Measurements from ENCODE around the gene SAV1. TPM values are rescaled to one million over a fixed set of nuclear protein-coding genes. Genes with fewer than 3 reads are reported as not detected.

The SAV1 gene
- total and polyA plus RNA-seq, 7 donors: 10.9 to 38.2 (median 32.0) TPM

DNA sequence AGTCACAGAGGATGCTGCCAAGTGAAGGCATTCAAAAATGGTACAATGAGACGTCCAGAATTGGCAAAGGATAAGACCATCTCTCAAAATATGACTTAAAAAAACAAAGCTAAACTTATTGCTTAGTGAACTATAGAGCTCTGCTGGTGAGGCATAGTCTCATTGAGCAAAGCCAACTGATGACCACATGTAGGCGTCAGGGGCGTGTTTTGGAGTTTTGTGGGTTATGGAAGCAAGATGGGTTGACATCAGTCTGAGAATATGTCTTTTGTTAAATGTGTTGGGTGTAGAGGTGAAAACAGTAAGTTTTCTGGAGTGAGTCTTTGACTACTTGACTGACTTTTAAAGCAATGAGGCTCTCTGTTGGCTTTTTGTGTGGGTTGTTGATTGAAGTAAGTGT lies 60.9 kb downstream of the SAV1 start:
- 83 to 90% methylated on average over 3 of the region's 3 CpGs for WGBS, 2 donors
- intact Hi-C loops (cut with DNase I): no loop called here

GRCh38 chr14:50606468-50606867 lies 61.6 kb downstream of the SAV1 start:
- Histone ChIP-seq H3K4me1 (no peaks in the 10 kb centered on the region), H3K27me3 (no peaks in the 10 kb centered on the region), H3K27ac (no peak overlapping the region), H3K9me3 (no peaks in the 10 kb centered on the region), H3K36me3 (no peaks in the 10 kb centered on the region), H3K4me3 (no peak overlapping the region)
- intact Hi-C loops (cut with DNase I): no loop called here
- TF ChIP-seq POLR2A (IDR thresholded peaks at IDR 0.05): no peak
- no peak for TF ChIP-seq POLR2AphosphoS5 (IDR thresholded peaks at IDR 0.05)
- TF ChIP-seq EP300 (IDR thresholded peaks at IDR 0.05): no peak
- no peak for TF ChIP-seq CTCF (IDR thresholded peaks at IDR 0.05)
- no peak for DNase-seq
- 92 to 96% methylated on average over 2 of the region's 2 CpGs for WGBS, 2 donors

More for the DNA sequence above, 60.9 kb downstream of the SAV1 start:
- Histone ChIP-seq H3K9me3 (no peaks in the 10 kb centered on the region), H3K4me3 (no peak overlapping the region), H3K36me3 (no peaks in the 10 kb centered on the region), H3K4me1 (no peaks in the 10 kb centered on the region), H3K27ac (no peak overlapping the region), H3K27me3 (no peaks in the 10 kb centered on the region)
- DNase-seq: no peak
- TF ChIP-seq EP300 (IDR thresholded peaks at IDR 0.05) (no peak), POLR2AphosphoS5 (IDR thresholded peaks at IDR 0.05) (no peak), POLR2A (IDR thresholded peaks at IDR 0.05) (no peak), CTCF (IDR thresholded peaks at IDR 0.05) (no peak)

GRCh38 chr14:50605766-50606165 lies 62.3 kb downstream of the SAV1 start:
- Histone ChIP-seq H3K4me3 (no peak overlapping the region), H3K36me3 (no peaks in the 10 kb centered on the region), H3K9me3 (no peaks in the 10 kb centered on the region), H3K27me3 (no peaks in the 10 kb centered on the region), H3K4me1 (no peaks in the 10 kb centered on the region), H3K27ac (no peak overlapping the region)
- TF ChIP-seq EP300 (IDR thresholded peaks at IDR 0.05): no peak
- no peak for TF ChIP-seq CTCF (IDR thresholded peaks at IDR 0.05)
- TF ChIP-seq POLR2AphosphoS5 (IDR thresholded peaks at IDR 0.05): no peak
- TF ChIP-seq POLR2A (IDR thresholded peaks at IDR 0.05): no peak
- intact Hi-C loops (cut with DNase I): no loop called here
- 0% methylated on average over 1 of the region's 1 CpG for WGBS, 2 donors
- no peak for DNase-seq

DNA sequence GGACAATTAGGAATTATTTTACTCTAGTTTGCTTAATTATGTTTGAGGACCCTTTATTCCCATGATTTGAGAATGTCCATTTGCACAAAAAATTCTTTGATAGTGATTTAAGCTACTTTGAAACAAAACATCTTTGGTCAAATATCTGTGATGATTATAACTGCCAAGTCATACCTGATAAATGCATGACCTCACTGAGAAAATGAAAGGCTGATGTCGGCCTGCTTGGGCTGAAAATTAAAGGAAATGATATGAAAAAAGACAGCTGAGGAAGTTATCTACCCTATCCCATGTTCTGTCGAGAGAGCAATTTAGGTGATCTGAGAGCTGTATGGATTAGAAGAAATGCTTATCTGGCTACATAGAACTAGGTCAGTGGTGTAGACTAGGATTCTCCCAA lies 64.5 kb downstream of the SAV1 start:
- Histone ChIP-seq H3K9me3 (no peaks in the 10 kb centered on the region), H3K36me3 (no peaks in the 10 kb centered on the region), H3K27me3 (no peaks in the 10 kb centered on the region), H3K4me1 (no peaks in the 10 kb centered on the region), H3K27ac (no peak overlapping the region), H3K4me3 (no peak overlapping the region)
- intact Hi-C loops (cut with DNase I): loop anchor here (5.0 kb wide), 2 partner anchors 109 to 174 kb away; no protein-coding TSS in a partner anchor
- TF ChIP-seq POLR2A (IDR thresholded peaks at IDR 0.05) (no peak), POLR2AphosphoS5 (IDR thresholded peaks at IDR 0.05) (no peak), CTCF (IDR thresholded peaks at IDR 0.05) (no peak), EP300 (IDR thresholded peaks at IDR 0.05) (no peak)
- DNase-seq: no peak
- WGBS, 2 donors: 81 to 85% methylated on average over 2 of the region's 2 CpGs

- H3K4me1 ChIP-seq: no peaks in the 10 kb centered on the region
- DNase-seq: no peak
- H3K27me3 ChIP-seq: no peaks in the 10 kb centered on the region
- no peaks in the 10 kb centered on the region for H3K9me3 ChIP-seq
- TF ChIP-seq POLR2AphosphoS5 (IDR thresholded peaks at IDR 0.05) (no peak), POLR2A (IDR thresholded peaks at IDR 0.05) (no peak), CTCF (IDR thresholded peaks at IDR 0.05) (no peak)
- H3K4me3 ChIP-seq: no peak overlapping the region
- no peak overlapping the region for H3K27ac ChIP-seq
- intact Hi-C loops (cut with DNase I): loop anchor here (5.0 kb wide), 2 partner anchors 110 to 175 kb away; no protein-coding TSS in a partner anchor
- no peaks in the 10 kb centered on the region for H3K36me3 ChIP-seq
- 93 to 94% methylated on average over 3 of the region's 3 CpGs for WGBS, 2 donors
Observed at GRCh38 chr14:50602035-50602434, 66.1 kb downstream of the SAV1 start.

All from sigmoid colon (tissue), 7 donors.